DOHH2 (cell line): ENCODE data around the gene RSRP1.
"Not testable (repeated sequence)": the region's sequence is repeated elsewhere in the genome, so short reads cannot be mapped to it uniquely, and the experiment has no call there.

Source experiments
- CTCF ChIP-seq: fragments of 200-600 bp; sonication (generic); IDR thresholded peaks from one replicate; pipeline ENCODE4 v1.5.1; 2014; ENCODE audit warnings: antibody characterized with exemption, mild to moderate bottlenecking, low read depth, low read length; ENCODE audit not compliant: poor library complexity, severe bottlenecking
- EZH2phosphoT487 ChIP-seq: fragments of 200-600 bp; sonication (generic); IDR thresholded peaks from 2 replicates; pipeline ENCODE4 v1.6.1; 2017; ENCODE audit warnings: borderline replicate concordance, mild to moderate bottlenecking, antibody characterized with exemption, low read length, moderate library complexity, mixed read lengths

- not testable (repeated sequence) for TF ChIP-seq CTCF, EZH2phosphoT487
Measured at GRCh38 chr1:25277295-25277694, 30.0 kb upstream of the RSRP1 start.
